HuH-7.5 (cell line): ENCODE data around the gene CEP131.
"Not testable (repeated sequence)": the region's sequence is repeated elsewhere in the genome, so short reads cannot be mapped to it uniquely, and the experiment has no call there.

ENCODE experiments used
- DNase-seq: peaks from one replicate; pipeline ENCODE4 v3.0.0; 2011; ENCODE audit warnings: low spot score

CEP131 gene

GRCh38 chr17:81151278-81151677, 71.5 kb downstream of the CEP131 start:
- no peak for DNase-seq

GRCh38 chr17:81150377-81151077, 72.2 kb downstream of the CEP131 start:
- no peak for DNase-seq

- no peak for DNase-seq
Measured at GRCh38 chr17:81148986-81149533, 73.7 kb downstream of the CEP131 start.

GRCh38 chr17:81148571-81148970, 74.2 kb downstream of the CEP131 start:
- no peak for DNase-seq

GRCh38 chr17:81147701-81148100, 75.1 kb downstream of the CEP131 start:
- no peak for DNase-seq

- not testable (repeated sequence) for DNase-seq
Measured at GRCh38 chr17:81146208-81146607, 76.6 kb downstream of the CEP131 start.

GRCh38 chr17:81144423-81144781, 78.4 kb downstream of the CEP131 start:
- no peak for DNase-seq

- no peak for DNase-seq
Measured at GRCh38 chr17:81143717-81144422, 78.9 kb downstream of the CEP131 start.

- DNase-seq = no peak
Measured at GRCh38 chr17:81143200-81143527, 79.6 kb downstream of the CEP131 start.

- DNase-seq = peak; percentile 92
Measured at GRCh38 chr17:81142301-81143199, 80.2 kb downstream of the CEP131 start.

GRCh38 chr17:81140695-81141094, 82.1 kb downstream of the CEP131 start:
- no peak for DNase-seq

GRCh38 chr17:81140018-81140417, 82.7 kb downstream of the CEP131 start:
- DNase-seq = no peak
